GM18505 (cell line): ENCODE data around the gene ATE1.
"Not testable (repeated sequence)": the region's sequence is repeated elsewhere in the genome, so short reads cannot be mapped to it uniquely, and the experiment has no call there.

Source experiments
- ATAC-seq: cut with Tn5 transposase; IDR thresholded peaks from one replicate; pipeline ENCODE4 v1.9.1; 2021; ENCODE audit not compliant: unreplicated experiment
- POLR2A ChIP-seq: IDR thresholded peaks from 4 replicates; pipeline ENCODE4 v1.6.1; 2011; ENCODE audit warnings: borderline replicate concordance; ENCODE audit not compliant: insufficient read depth, insufficient read length; ENCODE audit errors: extremely low read depth

ATE1 gene

GRCh38 chr10:121927841-121928527, at the start of gene ATE1:
Gene ATE1, minus strand, starts transcription at chr10:121928031. Its CDS starts 82 bp downstream, at chr10:121927949.
- peak; percentile 88 for ATAC-seq
- peak; percentile 84 for TF ChIP-seq POLR2A

GRCh38 chr10:121976607-121977006, 48.8 kb upstream of the ATE1 start:
- no peak for TF ChIP-seq POLR2A
- ATAC-seq = no peak

- no peak for ATAC-seq
These were observed 47.7 kb upstream of the ATE1 start for GRCh38 chr10:121975295-121976086.

GRCh38 chr10:121974535-121975294, 46.9 kb upstream of the ATE1 start, which contains the start of gene NSMCE4A:
Gene NSMCE4A, minus strand, starts transcription at chr10:121975217. Its CDS starts 52 bp downstream, at chr10:121975165.
- peak; percentile 90 for TF ChIP-seq POLR2A
- ATAC-seq = peak; percentile 80

More at GRCh38 chr10:121975295-121976086, 47.7 kb upstream of the ATE1 start:
- no peak for TF ChIP-seq POLR2A

GRCh38 chr10:121974019-121974534, 46.2 kb upstream of the ATE1 start:
- ATAC-seq = peak; percentile 24
- no peak for TF ChIP-seq POLR2A

- ATAC-seq = not testable (repeated sequence)
These were observed 41.3 kb upstream of the ATE1 start for GRCh38 chr10:121969086-121969485.

- ATAC-seq = no peak
- no peak for TF ChIP-seq POLR2A
These were observed 38.2 kb upstream of the ATE1 start for GRCh38 chr10:121965996-121966395.

- no peak for ATAC-seq
- no peak for TF ChIP-seq POLR2A
These were observed 33.6 kb upstream of the ATE1 start for GRCh38 chr10:121961456-121961855.

GRCh38 chr10:121959671-121960070, 31.8 kb upstream of the ATE1 start:
- ATAC-seq = no peak

GRCh38 chr10:121956111-121957061, 28.6 kb upstream of the ATE1 start:
- no peak for TF ChIP-seq POLR2A
- ATAC-seq = no peak

More at GRCh38 chr10:121959671-121960070, 31.8 kb upstream of the ATE1 start:
- no peak for TF ChIP-seq POLR2A

- ATAC-seq = no peak
- no peak for TF ChIP-seq POLR2A
These were observed 24.4 kb upstream of the ATE1 start for GRCh38 chr10:121952226-121952625.

GRCh38 chr10:121949451-121949850, 21.6 kb upstream of the ATE1 start:
- no peak for TF ChIP-seq POLR2A
- no peak for ATAC-seq
